WTC11 (cell line): ENCODE data around the gene DCLK1.

Experiments
- ETV6 ChIP-seq: sonication (generic); formaldehyde crosslinking; IDR thresholded peaks from 2 replicates; pipeline ENCODE4 v1.8.1; 2022; ENCODE audit warnings: mild to moderate bottlenecking, missing genetic modification reagents
- JUN ChIP-seq: sonication (generic); formaldehyde crosslinking; IDR thresholded peaks from 2 replicates; pipeline ENCODE4 v1.8.0; 2023; ENCODE audit warnings: mild to moderate bottlenecking, missing genetic modification reagents
- TP53 ChIP-seq: sonication (generic); formaldehyde crosslinking; IDR thresholded peaks from 2 replicates; pipeline ENCODE4 v1.8.1; 2023; ENCODE audit warnings: mild to moderate bottlenecking, missing genetic modification reagents
- TF ChIP-seq, protein P1 (sequence below): fragments of 200-600 bp; IDR thresholded peaks from 2 replicates; pipeline ENCODE4 v1.8.0; 2022; ENCODE audit warnings: antibody characterized with exemption

DNA sequence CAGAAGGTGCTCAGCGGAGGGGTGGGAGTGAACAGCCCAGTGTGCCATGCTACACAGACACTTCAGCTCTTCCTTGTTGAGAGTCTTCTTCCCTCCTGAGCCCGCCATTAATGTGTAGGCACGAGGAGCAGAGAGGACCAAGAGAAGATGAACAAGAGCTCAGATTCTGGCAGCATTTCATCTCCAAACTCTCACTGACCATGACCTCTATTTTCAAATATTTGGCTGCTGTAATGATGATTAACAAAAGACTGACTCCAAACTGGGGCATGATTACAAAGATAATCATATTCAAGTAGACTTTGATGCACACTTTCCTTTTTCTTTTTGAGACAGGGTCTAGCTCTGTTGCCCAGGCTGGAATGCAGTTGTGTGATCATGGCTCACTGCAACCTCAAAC lies 236.5 kb downstream of the DCLK1 start:
- TF ChIP-seq, protein P1, sequence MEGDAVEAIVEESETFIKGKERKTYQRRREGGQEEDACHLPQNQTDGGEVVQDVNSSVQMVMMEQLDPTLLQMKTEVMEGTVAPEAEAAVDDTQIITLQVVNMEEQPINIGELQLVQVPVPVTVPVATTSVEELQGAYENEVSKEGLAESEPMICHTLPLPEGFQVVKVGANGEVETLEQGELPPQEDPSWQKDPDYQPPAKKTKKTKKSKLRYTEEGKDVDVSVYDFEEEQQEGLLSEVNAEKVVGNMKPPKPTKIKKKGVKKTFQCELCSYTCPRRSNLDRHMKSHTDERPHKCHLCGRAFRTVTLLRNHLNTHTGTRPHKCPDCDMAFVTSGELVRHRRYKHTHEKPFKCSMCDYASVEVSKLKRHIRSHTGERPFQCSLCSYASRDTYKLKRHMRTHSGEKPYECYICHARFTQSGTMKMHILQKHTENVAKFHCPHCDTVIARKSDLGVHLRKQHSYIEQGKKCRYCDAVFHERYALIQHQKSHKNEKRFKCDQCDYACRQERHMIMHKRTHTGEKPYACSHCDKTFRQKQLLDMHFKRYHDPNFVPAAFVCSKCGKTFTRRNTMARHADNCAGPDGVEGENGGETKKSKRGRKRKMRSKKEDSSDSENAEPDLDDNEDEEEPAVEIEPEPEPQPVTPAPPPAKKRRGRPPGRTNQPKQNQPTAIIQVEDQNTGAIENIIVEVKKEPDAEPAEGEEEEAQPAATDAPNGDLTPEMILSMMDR, result no peak
- no peak for TF ChIP-seq JUN (CRISPR knock-in tag)
- no peak for TF ChIP-seq ETV6 (CRISPR knock-in tag)
- no peak for TF ChIP-seq TP53 (CRISPR knock-in tag)
